ENCODE measurements around the gene TCERG1L.

Gene TCERG1L

DNA sequence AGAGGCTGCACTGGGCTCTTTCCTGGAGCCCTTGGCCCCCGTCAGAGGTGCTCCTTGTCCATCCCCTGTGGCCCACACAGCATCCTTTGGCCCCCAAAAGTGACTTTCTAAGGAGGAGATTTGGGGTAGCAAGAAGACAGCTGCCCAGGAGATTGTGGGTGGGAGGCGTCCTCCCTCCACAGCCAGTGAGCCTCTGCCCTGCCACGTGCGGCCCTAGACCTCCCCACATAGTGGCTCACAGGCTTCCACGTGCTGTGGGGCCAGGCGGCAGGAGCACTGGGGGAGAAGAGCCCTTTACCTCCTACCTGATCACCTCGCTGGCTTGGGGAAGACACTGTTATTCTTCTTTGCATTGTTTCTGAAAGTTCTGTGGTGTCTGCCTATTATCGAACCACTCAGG, 178.8 kb downstream of the TCERG1L start:
- in situ Hi-C loops (cut with HindIII; ENCODE audit: low pct_unique_long_range_greater_than_20kb, low sequenced_read_pairs), result no loop called here
- no peak for DNase-seq (ENCODE audit: low read depth in 1 of 2, low spot score in 1 of 2)
- TF ChIP-seq JUND (IDR thresholded peaks at IDR 0.05; ENCODE audit: low read depth), result no peak

DNA sequence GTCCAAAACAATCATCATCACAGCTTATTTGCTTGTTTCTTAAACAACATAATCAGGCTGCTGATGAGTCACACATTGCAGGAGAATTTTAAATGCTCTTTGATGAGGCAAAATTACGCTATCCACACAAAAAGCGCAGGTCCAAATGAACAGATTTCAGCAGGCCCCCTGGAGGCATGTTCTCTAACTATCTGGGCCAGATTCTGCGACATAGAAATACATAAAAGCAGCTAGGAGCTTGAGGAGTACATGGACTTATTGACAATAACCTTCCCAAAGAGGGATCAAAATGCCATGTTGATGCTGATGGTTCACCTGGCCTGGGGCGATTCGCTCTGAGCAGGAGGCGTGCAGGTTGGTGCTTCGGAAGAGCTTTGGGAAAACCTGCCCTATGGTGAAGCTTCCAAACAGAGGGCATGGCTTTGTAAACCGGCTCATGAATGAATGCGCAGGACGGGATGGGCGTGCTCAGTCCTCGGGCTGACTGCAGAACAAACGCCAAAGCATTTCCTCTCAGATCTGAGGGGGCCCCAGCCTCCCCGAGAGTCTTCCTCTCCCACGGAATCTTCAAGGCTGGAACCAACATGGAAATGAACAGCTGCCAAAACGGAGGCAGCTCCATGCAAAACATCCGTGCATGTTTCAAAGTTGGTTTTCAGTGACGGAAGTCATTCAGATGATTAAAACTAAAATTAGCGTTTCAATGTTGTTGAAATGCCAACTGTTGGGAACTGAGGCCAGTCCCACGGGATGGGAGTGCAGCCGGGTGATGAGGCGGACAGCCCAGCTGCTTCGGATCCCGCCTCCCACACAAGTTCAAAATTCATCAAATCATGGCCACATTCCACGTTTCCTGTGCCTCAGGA, 179.6 kb downstream of the TCERG1L start:
- in situ Hi-C loops (cut with HindIII; ENCODE audit: low pct_unique_long_range_greater_than_20kb, low sequenced_read_pairs), result no loop called here
- DNase-seq (ENCODE audit: low read depth in 1 of 2, low spot score in 1 of 2), result no peak
- TF ChIP-seq JUND (IDR thresholded peaks at IDR 0.05; ENCODE audit: low read depth), result no peak

DNA sequence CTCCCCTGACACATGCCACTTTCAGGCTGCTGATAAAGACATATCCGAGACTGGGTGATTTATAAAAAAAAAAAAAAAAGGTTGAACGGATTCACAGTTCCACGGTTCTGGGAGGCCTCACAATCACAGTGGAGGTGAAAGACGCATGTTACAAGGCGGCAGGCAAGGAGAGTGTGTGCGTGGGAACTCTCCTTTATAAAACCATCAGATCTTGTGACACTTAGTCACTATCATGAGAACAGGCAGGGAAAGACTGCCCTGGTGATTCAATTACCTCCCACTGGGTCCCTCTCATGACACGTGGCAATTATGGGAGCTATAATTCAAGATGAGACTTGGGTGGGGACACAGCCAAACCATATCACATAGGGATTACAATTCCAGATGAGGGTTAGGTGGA, 181.5 kb downstream of the TCERG1L start:
- TF ChIP-seq JUND (IDR thresholded peaks at IDR 0.05; ENCODE audit: low read depth), result no peak
- DNase-seq (ENCODE audit: low read depth in 1 of 2, low spot score in 1 of 2), result no peak
- in situ Hi-C loops (cut with HindIII; ENCODE audit: low pct_unique_long_range_greater_than_20kb, low sequenced_read_pairs), result no loop called here

DNA sequence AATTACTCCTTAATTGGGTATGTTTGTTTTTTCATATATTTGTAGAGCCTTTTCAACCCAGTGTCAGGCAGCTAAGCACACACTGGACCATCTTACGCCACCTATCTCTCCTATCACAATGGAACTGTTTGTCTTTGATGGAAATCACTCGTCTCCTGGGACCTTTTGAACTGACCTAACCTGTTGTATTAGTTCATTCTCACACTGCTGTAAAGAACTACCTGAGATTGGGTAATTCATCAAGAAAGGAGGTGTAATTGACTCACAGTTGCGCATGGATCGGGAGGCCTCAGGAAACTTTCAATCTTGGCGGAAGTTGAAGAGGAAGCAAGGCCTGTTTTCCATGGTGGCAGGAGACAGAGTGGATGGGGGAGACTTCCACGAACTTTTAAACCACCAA, 182.0 kb downstream of the TCERG1L start:
- in situ Hi-C loops (cut with HindIII; ENCODE audit: low pct_unique_long_range_greater_than_20kb, low sequenced_read_pairs), result no loop called here
- TF ChIP-seq JUND (IDR thresholded peaks at IDR 0.05; ENCODE audit: low read depth), result no peak
- no peak for DNase-seq (ENCODE audit: low read depth in 1 of 2, low spot score in 1 of 2)

DNA sequence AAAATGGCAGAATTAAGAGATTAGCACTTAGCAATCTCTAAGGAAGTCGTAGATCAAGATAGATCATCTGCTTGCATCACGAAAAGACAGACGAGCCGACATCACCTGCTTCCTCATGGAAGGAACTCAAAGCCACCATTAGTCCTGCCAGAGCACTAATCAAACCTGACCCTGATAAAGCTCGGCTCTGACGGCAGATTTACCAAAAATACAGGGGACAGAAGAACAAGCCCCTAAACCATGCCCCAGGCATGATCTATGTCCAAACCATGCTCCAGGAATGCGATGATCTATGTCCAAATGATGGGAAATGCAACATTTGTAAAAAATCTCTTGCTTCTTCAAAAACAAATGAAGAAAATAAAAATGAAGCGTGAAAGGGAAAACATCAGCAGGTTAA, 182.8 kb downstream of the TCERG1L start:
- in situ Hi-C loops (cut with HindIII; ENCODE audit: low pct_unique_long_range_greater_than_20kb, low sequenced_read_pairs), result no loop called here
- no peak for TF ChIP-seq JUND (IDR thresholded peaks at IDR 0.05; ENCODE audit: low read depth)
- no peak for DNase-seq (ENCODE audit: low read depth in 1 of 2, low spot score in 1 of 2)

DNA sequence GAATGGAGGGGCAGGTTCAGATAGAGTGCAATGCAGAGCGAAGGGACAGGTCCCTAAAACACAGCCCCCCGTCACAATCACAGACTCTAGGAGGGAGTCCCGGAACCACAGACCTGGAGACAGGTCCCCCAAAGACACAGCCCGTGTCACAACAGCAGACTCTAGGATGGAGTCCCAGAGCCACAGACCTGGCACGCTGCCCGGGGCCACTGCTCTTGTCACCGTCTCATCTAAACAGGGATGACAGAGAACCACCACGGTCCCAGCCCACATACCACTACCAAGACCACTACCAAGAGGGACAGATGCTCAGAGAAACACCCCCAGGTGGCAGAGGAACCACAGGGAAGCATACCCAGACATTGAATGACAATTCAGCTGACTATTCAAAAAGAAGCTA, 183.9 kb downstream of the TCERG1L start:
- no peak for TF ChIP-seq JUND (IDR thresholded peaks at IDR 0.05; ENCODE audit: low read depth)
- in situ Hi-C loops (cut with HindIII; ENCODE audit: low pct_unique_long_range_greater_than_20kb, low sequenced_read_pairs), result no loop called here

DNA sequence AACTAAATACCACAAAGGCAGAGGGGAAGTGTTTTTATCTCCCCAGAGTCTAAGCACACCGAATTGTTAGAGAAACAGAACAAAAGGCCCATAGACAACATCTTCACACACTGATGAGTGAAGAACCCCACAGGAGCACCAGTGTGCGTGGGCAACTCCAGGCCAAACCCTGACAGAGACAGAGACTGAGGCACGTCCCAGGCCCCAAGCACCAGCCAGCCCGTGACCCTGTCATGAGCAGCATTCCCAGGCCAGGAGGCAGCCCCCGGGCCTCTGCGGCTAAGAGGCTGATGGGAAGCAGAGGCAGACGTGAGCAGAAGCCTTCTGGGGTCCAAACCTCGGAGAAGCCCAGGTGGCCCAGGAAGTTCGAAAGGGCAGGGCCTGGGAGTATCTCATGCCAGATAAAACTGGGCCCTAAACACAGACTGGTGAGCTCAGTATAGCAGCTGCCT, 184.4 kb downstream of the TCERG1L start:
- no peak for DNase-seq (ENCODE audit: low read depth in 1 of 2, low spot score in 1 of 2)
- TF ChIP-seq JUND (IDR thresholded peaks at IDR 0.05; ENCODE audit: low read depth), result no peak
- in situ Hi-C loops (cut with HindIII; ENCODE audit: low pct_unique_long_range_greater_than_20kb, low sequenced_read_pairs), result no loop called here

More for the DNA sequence above, 183.9 kb downstream of the TCERG1L start:
- DNase-seq (ENCODE audit: low read depth in 1 of 2, low spot score in 1 of 2), result no peak

DNA sequence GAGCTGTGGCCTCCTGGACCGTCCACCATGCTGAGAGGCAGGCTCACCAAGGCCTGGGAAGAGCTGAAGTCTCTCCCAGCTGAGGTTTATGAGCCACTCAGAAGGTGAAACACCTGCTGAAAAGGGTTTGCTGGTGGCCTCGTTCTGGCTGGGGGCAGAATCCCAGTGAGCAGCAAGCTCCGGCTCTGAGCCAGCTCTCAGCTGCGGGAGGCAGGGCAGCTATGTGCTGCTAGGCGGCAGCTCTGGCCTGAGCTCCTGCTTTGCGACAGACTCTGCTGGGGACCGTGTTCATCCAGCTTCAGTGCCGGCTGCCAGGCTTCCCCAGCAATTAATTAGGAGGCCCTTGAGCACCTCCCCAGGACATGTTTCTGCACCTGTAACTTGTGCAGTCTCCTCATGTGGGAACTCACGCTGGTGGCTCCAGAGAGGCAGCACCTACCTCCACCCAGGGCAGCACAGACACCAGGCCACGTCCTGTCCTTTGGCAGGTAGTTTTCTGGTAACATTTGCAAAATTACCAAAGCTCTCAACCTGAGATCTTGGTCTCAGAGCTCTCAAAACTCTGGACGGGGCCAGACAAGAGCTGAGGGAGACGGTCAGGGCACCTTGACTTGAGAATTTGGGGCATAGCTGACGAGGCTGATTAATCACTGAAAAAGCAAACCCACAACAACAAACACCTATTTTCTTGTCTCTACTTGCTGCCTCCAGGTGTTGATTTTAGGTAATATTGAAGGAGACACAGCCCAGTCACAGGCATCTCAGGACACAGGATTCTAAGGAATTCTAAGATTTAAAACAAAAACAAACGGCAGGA, 185.0 kb downstream of the TCERG1L start:
- DNase-seq (ENCODE audit: low read depth in 1 of 2, low spot score in 1 of 2), result peak in 1 of 2 experiments; percentile 43
- in situ Hi-C loops (cut with HindIII; ENCODE audit: low pct_unique_long_range_greater_than_20kb, low sequenced_read_pairs), result no loop called here
- no peak for TF ChIP-seq JUND (IDR thresholded peaks at IDR 0.05; ENCODE audit: low read depth)

DNA sequence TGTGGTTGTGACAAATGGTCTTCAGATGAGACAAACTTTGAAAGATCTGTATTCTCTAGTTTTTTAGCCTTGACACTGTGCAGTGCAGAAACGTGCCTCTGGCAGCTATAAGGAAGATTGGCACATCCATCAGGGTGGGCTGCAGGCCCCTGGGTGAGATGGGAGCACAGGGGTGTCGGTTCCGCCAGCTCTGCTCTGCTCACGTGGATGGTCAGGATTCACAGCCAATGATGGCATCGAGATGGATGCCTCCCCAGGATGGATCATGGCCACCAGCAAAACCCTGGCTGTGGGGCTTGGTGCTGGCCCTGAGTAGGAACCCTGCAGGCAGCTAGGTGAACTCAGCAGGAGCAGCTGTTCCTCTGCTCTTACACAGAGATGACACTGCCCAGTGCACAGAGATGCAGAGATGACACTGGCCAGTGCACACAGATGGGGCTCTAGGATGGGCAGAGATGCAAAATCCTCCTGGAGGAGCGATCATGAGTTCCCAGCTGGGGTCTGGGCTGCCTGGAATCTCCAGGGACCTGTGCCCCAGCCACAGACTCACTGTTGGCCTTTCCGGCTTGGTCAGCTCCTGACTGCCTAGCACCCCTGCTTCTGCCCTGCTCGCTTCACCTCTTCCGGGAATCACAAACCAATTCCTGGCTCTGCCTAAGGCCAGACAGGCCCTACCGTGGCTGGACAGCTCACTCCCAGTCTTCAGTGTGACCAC, 185.9 kb downstream of the TCERG1L start:
- TF ChIP-seq JUND (IDR thresholded peaks at IDR 0.05; ENCODE audit: low read depth), result no peak
- in situ Hi-C loops (cut with HindIII; ENCODE audit: low pct_unique_long_range_greater_than_20kb, low sequenced_read_pairs), result no loop called here
- no peak for DNase-seq (ENCODE audit: low read depth in 1 of 2, low spot score in 1 of 2)

DNA sequence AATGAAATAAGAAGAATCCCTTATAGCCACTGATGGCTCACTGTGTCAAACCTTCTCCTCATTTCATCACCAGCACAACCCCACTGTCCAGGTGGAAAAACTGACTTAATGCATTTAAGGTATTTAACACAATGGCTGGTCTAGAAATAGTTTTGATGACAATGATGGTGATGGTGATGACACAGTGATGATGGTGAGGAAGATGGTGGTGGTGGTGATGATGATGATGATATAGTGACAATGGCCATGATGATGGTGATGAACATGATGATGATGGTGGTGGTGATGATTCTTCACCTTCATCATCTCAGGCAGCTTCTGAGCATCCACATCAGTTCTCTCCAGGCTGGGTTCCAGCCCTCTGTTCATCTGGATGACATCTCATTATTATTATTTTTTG, 186.6 kb downstream of the TCERG1L start:
- in situ Hi-C loops (cut with HindIII; ENCODE audit: low pct_unique_long_range_greater_than_20kb, low sequenced_read_pairs), result no loop called here
- TF ChIP-seq JUND (IDR thresholded peaks at IDR 0.05; ENCODE audit: low read depth), result no peak
- DNase-seq (ENCODE audit: low read depth in 1 of 2, low spot score in 1 of 2), result no peak

DNA sequence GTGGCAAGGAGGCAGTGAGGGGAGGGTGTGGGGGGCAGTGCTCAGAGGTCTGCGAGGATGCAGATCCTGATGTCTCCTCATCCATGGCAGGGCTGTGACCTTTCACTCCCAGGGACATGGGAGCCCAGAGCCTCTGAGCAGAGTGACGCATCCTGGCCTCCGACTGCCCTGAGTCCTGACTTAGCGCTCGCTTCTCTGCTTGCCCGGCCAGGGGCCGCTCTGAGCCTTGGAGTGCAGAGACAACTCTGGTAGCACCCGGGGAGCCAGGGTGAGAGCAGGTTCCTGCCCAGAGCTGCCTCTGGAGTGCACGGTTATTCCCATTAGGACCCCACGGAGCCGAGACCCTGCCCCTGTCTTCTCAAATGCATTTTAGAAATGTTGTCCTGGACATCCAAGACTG, 188.0 kb downstream of the TCERG1L start:
- TF ChIP-seq JUND (IDR thresholded peaks at IDR 0.05; ENCODE audit: low read depth), result no peak
- no peak for DNase-seq (ENCODE audit: low read depth in 1 of 2, low spot score in 1 of 2)
- in situ Hi-C loops (cut with HindIII; ENCODE audit: low pct_unique_long_range_greater_than_20kb, low sequenced_read_pairs), result no loop called here

DNA sequence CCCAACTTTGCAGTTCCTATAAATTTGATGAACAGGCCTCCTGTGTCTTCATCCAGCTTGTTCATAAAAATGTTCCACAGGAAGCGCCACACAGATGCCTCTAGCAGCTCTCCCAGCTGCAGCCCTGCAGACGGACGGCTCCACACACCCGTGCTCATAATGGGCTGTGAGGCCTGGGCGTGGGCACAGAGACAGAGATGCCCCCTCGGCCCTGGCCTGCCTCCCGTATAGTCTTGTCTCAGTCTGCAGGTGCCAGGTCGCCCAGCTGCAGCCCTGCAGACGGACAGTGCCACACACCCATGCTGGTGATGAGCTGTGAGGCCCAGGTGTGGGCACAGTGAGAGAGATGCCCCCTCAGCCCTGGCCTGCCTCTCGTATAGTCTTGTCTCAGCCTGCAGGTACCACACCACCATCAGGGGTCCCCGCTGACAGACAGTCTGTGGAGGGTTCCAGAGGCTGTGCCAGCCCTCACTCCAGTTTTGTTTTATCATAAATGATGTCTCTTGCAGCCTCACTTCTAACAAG, 189.9 kb downstream of the TCERG1L start:
- in situ Hi-C loops (cut with HindIII; ENCODE audit: low pct_unique_long_range_greater_than_20kb, low sequenced_read_pairs), result no loop called here
- no peak for DNase-seq (ENCODE audit: low read depth in 1 of 2, low spot score in 1 of 2)
- no peak for TF ChIP-seq JUND (IDR thresholded peaks at IDR 0.05; ENCODE audit: low read depth)
